Measurements from ENCODE around the gene MAP3K10. TPM values are rescaled to one million over a fixed set of nuclear protein-coding genes. Genes with fewer than 3 reads are reported as not detected.

Gene MAP3K10
- polyA plus RNA-seq, 1 donor, result 10.1 TPM

- no peaks in the 10 kb centered on the region for H3K9me3 ChIP-seq (ENCODE audit: control insufficient read depth, low read depth, low read length)
- no peak overlapping the region for H3K4me3 ChIP-seq (ENCODE audit: low read length)
- peaks cover 67% of the 10 kb centered on the region for H3K36me3 ChIP-seq (ENCODE audit: control insufficient read depth, insufficient read depth, low read length)
- no peaks in the 10 kb centered on the region for H3K4me1 ChIP-seq (ENCODE audit: control insufficient read depth, insufficient read depth, low read length)
- H3K27ac ChIP-seq (ENCODE audit: low read length), result no peak overlapping the region
- H3K27me3 ChIP-seq (ENCODE audit: control insufficient read depth, insufficient read depth, low read length), result no peaks in the 10 kb centered on the region
- DNase-seq, result no peak
- WGBS (ENCODE audit: insufficient coverage, low lambda C conversion rate), result 100% methylated on average over 2 of the region's 12 CpGs
These were observed 50.0 kb downstream of the MAP3K10 start for GRCh38 chr19:40241125-40241808.

DNA sequence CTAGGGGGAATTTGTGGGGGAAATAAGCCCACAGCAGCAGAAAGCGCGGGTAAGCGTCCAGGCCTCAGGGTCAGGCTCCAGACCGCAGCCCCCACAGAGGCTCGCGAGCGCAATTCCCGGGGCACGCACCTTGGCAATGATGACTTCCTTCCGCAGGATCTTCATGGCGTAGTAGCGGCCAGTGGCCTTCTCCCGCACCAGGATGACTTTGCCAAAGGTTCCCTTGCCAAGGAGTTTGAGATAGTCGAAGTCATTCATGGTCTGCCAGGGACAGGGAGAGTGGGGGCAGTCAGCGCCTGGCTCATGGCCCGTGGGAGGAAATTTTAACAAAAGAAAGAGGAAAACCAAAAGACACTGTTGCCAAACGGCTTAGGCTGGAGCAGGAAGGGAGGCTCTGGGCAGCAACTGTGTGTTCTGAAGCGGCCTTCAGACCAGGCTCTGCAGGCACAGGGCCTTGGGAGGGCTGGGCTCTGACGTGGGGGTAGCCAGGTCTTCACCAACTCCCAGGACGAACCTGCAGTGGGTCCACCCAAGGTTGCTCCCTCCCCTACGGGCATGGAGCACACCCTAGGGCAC is 50.7 kb downstream of the MAP3K10 start:
- H3K4me3 ChIP-seq (ENCODE audit: low read length), result no peak overlapping the region
- no peak for DNase-seq
- no peak overlapping the region for H3K27ac ChIP-seq (ENCODE audit: low read length)
- H3K27me3 ChIP-seq (ENCODE audit: control insufficient read depth, insufficient read depth, low read length), result no peaks in the 10 kb centered on the region
- H3K36me3 ChIP-seq (ENCODE audit: control insufficient read depth, insufficient read depth, low read length), result peaks cover 62% of the 10 kb centered on the region
- H3K4me1 ChIP-seq (ENCODE audit: control insufficient read depth, insufficient read depth, low read length), result no peaks in the 10 kb centered on the region
- H3K9me3 ChIP-seq (ENCODE audit: control insufficient read depth, low read depth, low read length), result no peaks in the 10 kb centered on the region
- no CpG with 5 or more reads among the region's 21 CpGs for WGBS (ENCODE audit: insufficient coverage, low lambda C conversion rate)

GRCh38 chr19:40242480-40242879 is 51.3 kb downstream of the MAP3K10 start:
- H3K4me3 ChIP-seq (ENCODE audit: low read length), result no peak overlapping the region
- H3K27me3 ChIP-seq (ENCODE audit: control insufficient read depth, insufficient read depth, low read length), result no peaks in the 10 kb centered on the region
- peaks cover 60% of the 10 kb centered on the region for H3K36me3 ChIP-seq (ENCODE audit: control insufficient read depth, insufficient read depth, low read length)
- no peak overlapping the region for H3K27ac ChIP-seq (ENCODE audit: low read length)
- DNase-seq, result no peak
- H3K4me1 ChIP-seq (ENCODE audit: control insufficient read depth, insufficient read depth, low read length), result no peaks in the 10 kb centered on the region
- H3K9me3 ChIP-seq (ENCODE audit: control insufficient read depth, low read depth, low read length), result no peaks in the 10 kb centered on the region
- no CpG with 5 or more reads among the region's 12 CpGs for WGBS (ENCODE audit: insufficient coverage, low lambda C conversion rate)

GRCh38 chr19:40243181-40243580 is 52.0 kb downstream of the MAP3K10 start:
- H3K27ac ChIP-seq (ENCODE audit: low read length), result no peak overlapping the region
- no peaks in the 10 kb centered on the region for H3K4me1 ChIP-seq (ENCODE audit: control insufficient read depth, insufficient read depth, low read length)
- H3K9me3 ChIP-seq (ENCODE audit: control insufficient read depth, low read depth, low read length), result no peaks in the 10 kb centered on the region
- H3K4me3 ChIP-seq (ENCODE audit: low read length), result no peak overlapping the region
- H3K27me3 ChIP-seq (ENCODE audit: control insufficient read depth, insufficient read depth, low read length), result no peaks in the 10 kb centered on the region
- DNase-seq, result no peak
- WGBS (ENCODE audit: insufficient coverage, low lambda C conversion rate), result 100% methylated on average over 1 of the region's 2 CpGs
- H3K36me3 ChIP-seq (ENCODE audit: control insufficient read depth, insufficient read depth, low read length), result peaks cover 56% of the 10 kb centered on the region

DNA sequence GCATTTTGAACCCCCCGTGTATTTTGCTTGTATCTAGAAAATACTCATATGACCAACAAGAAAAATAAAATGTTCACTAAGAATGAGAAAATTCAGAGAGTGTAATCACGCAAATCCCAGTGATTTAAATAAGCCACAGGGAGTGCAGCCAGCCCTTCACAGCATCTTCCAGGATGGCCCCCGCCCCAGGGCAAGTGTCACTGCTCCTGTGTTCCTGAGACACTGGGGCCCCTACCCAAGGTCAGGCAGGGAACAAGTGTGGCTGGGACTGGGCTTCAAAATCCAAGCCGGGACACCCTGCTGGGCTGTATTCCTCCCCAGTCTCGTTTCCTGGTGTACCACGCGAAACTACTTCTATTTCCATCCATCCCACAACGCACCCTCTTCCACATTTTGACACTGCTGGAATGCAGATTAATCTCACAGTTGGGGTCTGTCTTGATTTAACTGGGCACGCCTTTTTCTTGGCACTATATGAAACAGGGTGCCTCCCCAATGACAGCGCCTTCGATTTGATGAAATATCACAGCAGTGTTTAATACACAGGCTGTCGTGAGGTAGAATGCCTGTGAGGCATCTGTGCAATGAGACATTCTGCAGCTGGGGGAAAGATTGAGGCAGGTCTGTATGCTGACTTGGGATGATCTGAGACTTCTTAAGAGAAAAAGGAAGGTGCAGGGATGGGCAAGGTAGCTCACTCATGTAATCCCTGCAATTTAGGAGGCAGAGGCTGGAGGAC is 53.5 kb downstream of the MAP3K10 start:
- H3K4me3 ChIP-seq (ENCODE audit: low read length), result no peak overlapping the region
- H3K9me3 ChIP-seq (ENCODE audit: control insufficient read depth, low read depth, low read length), result no peaks in the 10 kb centered on the region
- H3K36me3 ChIP-seq (ENCODE audit: control insufficient read depth, insufficient read depth, low read length), result peaks cover 51% of the 10 kb centered on the region
- no peak for DNase-seq
- no peaks in the 10 kb centered on the region for H3K4me1 ChIP-seq (ENCODE audit: control insufficient read depth, insufficient read depth, low read length)
- H3K27me3 ChIP-seq (ENCODE audit: control insufficient read depth, insufficient read depth, low read length), result no peaks in the 10 kb centered on the region
- WGBS (ENCODE audit: insufficient coverage, low lambda C conversion rate), result 100% methylated on average over 2 of the region's 12 CpGs
- no peak overlapping the region for H3K27ac ChIP-seq (ENCODE audit: low read length)

DNA sequence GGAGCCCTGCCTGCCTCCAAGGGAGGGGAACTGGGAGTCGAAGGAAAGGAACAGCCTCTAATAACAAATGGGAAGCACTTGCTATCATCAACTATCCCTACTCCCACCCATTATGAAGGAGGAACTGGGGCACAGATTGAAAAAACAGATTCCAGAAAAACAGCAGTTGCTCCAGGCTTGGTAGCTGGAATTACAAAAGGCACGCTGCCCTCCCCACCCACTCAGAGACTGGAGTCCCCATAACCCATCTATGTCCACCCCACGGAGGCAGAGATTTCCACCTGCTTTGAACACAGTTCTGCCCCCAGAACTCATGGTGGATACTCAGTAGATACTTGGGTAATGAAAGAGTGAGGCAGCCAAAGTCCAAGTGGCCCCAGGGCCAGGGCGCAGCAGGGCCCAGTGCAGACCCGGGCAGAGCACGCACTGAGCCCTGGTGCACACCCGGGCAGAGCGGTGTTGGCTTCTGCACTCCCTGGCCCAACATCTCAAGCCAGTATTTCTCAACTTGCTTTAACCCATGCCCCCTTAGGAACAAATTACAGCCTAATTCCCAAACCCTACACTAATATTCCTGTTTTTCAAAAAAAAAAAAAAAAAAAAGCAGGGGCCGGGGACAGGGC is 54.4 kb downstream of the MAP3K10 start:
- Histone ChIP-seq H3K27ac (ENCODE audit: low read length) (no peak overlapping the region), H3K9me3 (ENCODE audit: control insufficient read depth, low read depth, low read length) (no peaks in the 10 kb centered on the region), H3K36me3 (ENCODE audit: control insufficient read depth, insufficient read depth, low read length) (peaks cover 49% of the 10 kb centered on the region), H3K4me1 (ENCODE audit: control insufficient read depth, insufficient read depth, low read length) (no peaks in the 10 kb centered on the region), H3K4me3 (ENCODE audit: low read length) (no peak overlapping the region), H3K27me3 (ENCODE audit: control insufficient read depth, insufficient read depth, low read length) (no peaks in the 10 kb centered on the region)
- no CpG with 5 or more reads among the region's 9 CpGs for WGBS (ENCODE audit: insufficient coverage, low lambda C conversion rate)
- DNase-seq, result no peak

DNA sequence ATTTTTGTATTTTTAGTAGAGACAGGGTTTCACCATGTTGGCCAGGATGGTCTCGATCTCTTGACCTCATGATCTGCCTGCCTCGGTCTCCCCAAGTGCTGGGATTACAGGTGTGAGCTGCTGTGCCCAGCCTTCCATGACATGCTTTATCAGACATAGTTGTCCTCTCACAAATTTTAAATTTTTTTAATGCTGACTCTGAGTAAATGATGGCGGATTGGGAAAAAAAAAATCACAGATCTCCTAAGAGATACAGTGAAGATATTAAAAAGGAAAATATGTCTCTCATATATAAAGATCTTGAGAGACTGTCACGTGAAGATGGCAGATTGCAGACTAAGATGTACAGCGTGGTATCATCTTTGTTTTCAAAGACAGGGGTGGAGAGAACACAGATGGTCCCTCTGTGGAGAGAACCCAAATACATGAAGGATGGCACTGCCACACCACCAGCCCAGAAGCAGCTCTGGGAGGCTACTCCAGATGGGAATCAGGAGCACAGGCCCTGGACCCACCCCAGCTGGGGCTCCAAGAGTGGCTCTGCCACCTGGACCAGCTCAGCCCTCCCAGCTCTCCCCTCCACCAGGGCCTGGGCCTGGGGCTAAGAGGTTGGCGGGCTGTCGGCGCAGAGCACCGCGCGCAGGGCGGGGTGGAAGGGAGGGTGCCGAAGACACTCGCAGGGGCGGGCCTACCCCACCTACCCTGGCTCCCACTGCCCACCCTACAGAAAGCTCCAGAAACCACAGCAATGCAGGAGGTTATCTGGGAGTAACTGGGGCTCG is 55.3 kb downstream of the MAP3K10 start:
- Histone ChIP-seq H3K4me3 (ENCODE audit: low read length) (no peak overlapping the region), H3K27ac (ENCODE audit: low read length) (no peak overlapping the region), H3K9me3 (ENCODE audit: control insufficient read depth, low read depth, low read length) (no peaks in the 10 kb centered on the region), H3K27me3 (ENCODE audit: control insufficient read depth, insufficient read depth, low read length) (no peaks in the 10 kb centered on the region), H3K4me1 (ENCODE audit: control insufficient read depth, insufficient read depth, low read length) (no peaks in the 10 kb centered on the region), H3K36me3 (ENCODE audit: control insufficient read depth, insufficient read depth, low read length) (peaks cover 44% of the 10 kb centered on the region)
- no peak for DNase-seq
- WGBS (ENCODE audit: insufficient coverage, low lambda C conversion rate), result 89% methylated on average over 1 of the region's 16 CpGs

DNA sequence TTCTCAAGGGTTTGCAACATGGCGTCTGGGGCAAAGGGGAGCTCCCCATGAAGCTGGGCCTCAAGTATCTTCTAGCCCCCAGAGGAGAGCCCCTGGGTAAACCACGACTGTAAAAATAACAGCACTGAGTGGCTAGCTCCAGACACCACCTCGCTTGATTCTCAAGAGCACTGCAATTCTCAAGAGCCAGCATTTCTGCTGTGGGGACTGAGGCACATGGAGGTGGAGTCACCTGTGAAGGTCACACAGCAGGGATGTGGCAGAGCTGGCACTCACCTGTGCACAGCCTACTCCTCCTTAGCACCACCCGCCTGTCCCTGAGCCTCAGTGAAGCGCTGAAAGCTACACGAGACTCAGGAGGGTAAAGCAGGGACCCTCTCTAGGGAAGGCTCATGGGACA is 56.0 kb downstream of the MAP3K10 start:
- no peak overlapping the region for H3K4me3 ChIP-seq (ENCODE audit: low read length)
- DNase-seq, result no peak
- peaks cover 40% of the 10 kb centered on the region for H3K36me3 ChIP-seq (ENCODE audit: control insufficient read depth, insufficient read depth, low read length)
- no peak overlapping the region for H3K27ac ChIP-seq (ENCODE audit: low read length)
- peaks cover 2% of the 10 kb centered on the region for H3K4me1 ChIP-seq (ENCODE audit: control insufficient read depth, insufficient read depth, low read length)
- no peaks in the 10 kb centered on the region for H3K27me3 ChIP-seq (ENCODE audit: control insufficient read depth, insufficient read depth, low read length)
- no peaks in the 10 kb centered on the region for H3K9me3 ChIP-seq (ENCODE audit: control insufficient read depth, low read depth, low read length)
- no CpG with 5 or more reads among the region's 6 CpGs for WGBS (ENCODE audit: insufficient coverage, low lambda C conversion rate)

GRCh38 chr19:40247735-40248262 is 56.6 kb downstream of the MAP3K10 start:
- no CpG with 5 or more reads among the region's 12 CpGs for WGBS (ENCODE audit: insufficient coverage, low lambda C conversion rate)
- Histone ChIP-seq H3K27me3 (ENCODE audit: control insufficient read depth, insufficient read depth, low read length) (no peaks in the 10 kb centered on the region), H3K4me3 (ENCODE audit: low read length) (no peak overlapping the region), H3K27ac (ENCODE audit: low read length) (no peak overlapping the region), H3K9me3 (ENCODE audit: control insufficient read depth, low read depth, low read length) (no peaks in the 10 kb centered on the region), H3K4me1 (ENCODE audit: control insufficient read depth, insufficient read depth, low read length) (peaks cover 5% of the 10 kb centered on the region), H3K36me3 (ENCODE audit: control insufficient read depth, insufficient read depth, low read length) (peaks cover 43% of the 10 kb centered on the region)
- no peak for DNase-seq

GRCh38 chr19:40249201-40249600 is 58.0 kb downstream of the MAP3K10 start:
- Histone ChIP-seq H3K4me1 (ENCODE audit: control insufficient read depth, insufficient read depth, low read length) (peaks cover 16% of the 10 kb centered on the region), H3K36me3 (ENCODE audit: control insufficient read depth, insufficient read depth, low read length) (peaks cover 47% of the 10 kb centered on the region), H3K4me3 (ENCODE audit: low read length) (no peak overlapping the region), H3K27me3 (ENCODE audit: control insufficient read depth, insufficient read depth, low read length) (no peaks in the 10 kb centered on the region), H3K27ac (ENCODE audit: low read length) (no peak overlapping the region), H3K9me3 (ENCODE audit: control insufficient read depth, low read depth, low read length) (no peaks in the 10 kb centered on the region)
- DNase-seq, result no peak
- no CpG with 5 or more reads among the region's 10 CpGs for WGBS (ENCODE audit: insufficient coverage, low lambda C conversion rate)

All from large intestine (tissue), 3 donors.